SIG-M5 (cell line): ENCODE data around the gene GPR37.

Experiments used
- DNase-seq: peaks from one replicate; lab custom pipeline; 2025; lab: John Stamatoyannopoulos, UW

Gene GPR37

GRCh38 chr7:124724079-124724478 is 41.5 kb downstream of the GPR37 start:
- no peak for DNase-seq

DNA sequence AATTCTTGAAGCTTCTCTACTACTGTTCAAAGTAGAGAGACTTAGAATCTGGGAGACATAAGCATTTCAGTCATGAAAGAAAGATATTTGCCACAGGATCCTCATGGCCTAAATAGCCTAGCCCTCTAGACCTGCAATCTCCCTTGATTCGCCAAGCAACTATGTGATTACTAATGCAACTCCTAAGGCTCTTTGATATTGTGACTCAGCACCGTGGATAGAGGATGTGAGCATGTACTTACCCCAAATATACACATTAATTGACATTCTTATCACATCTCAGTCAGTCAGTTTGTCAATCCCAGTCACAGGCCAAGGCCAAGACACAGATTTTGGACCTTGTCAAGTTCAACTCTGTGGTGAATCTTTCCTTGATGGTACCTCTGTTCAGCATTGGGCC is 42.6 kb downstream of the GPR37 start:
- DNase-seq = no peak

DNA sequence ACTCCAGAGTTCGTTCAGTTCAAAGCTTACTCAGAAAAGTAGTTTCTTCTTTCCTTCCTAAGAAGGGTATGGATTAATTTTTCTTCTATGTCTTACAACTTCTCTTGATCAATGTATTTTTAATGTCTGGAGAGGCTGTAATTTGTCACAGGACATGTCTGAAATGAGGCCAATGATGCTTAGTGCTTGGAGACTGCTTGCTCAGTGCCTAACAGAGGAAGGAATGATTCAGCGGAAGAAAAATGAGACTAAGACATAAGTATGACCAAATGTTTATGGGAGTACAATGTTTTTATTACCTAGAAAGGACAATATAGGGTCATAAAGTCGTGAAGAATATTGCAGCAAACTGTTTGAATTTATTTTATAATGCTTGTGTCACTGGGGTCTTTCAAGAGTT is 43.3 kb downstream of the GPR37 start:
- no peak for DNase-seq

DNA sequence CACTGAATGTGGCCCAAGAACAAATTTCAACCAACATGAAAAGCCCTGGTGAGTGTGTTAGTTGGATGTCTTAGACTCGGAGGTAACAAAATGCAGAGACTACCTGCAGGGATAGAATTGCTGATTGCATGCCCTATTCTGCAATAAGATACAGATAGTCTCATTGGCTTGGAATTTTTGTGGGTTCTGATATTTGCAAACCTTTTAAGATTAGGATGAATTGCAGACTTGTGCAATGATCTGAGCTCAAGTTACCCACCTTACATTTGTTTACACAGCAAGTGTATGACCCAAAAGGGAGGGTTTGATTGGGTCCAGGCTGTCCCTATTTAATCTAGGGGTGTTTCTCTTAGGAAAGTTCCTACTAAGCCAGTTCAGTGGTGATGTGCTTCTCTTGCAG is 45.4 kb downstream of the GPR37 start:
- DNase-seq = no peak

DNA sequence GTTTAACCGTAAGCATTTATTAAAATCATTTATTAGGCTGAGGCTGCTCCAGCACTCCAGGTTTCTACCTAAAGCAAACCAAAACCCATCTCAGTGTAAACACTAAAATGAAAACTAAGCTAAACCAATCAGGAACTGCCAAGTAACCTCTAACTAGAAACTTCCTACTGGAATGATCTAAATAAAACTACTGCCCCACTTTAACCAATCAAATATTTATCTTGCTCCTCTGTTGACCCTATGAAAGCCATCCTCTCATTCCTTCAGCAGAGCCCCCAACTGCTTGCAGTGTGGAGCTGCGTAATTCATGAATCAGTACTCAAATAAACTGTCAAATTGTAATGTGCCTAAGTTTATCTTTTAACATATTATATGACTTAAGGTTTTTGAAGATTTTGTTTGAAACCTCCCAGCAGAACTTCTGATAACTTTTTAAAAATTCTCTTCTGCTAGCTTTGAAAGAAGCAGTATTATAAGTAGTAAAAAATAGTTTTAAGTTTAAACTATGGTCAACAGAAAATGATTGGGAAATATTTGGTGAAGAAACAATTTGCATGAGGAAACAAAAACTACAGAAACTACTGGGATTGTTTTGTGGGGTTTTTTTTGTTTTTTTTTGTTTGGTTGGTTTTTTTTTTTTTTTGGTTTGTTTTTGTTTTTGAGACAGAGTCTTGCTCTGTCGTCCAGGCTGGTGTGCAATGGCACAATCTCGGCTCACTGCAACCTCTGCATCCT is 47.4 kb downstream of the GPR37 start:
- no peak for DNase-seq

GRCh38 chr7:124716894-124717293 is 48.7 kb downstream of the GPR37 start:
- no peak for DNase-seq

DNA sequence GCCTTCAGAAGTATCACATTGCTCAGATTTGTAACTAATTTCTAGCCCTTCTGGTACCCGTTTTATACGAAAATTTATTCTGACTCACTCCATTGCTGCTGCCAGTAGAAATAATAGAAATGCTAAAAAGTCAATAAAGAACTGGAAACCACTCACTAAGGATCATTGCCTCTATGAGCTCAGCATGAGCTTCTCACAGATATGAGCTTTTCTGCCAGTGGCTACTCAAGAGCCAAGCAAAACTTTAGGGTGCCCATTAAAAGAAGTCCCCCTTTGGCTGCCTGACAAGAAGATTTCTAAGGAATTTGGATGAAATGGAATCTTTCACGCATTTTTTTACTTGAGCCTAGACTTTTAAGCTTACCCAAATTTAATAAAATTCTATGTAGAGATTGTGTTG is 52.5 kb downstream of the GPR37 start:
- DNase-seq = no peak

- no peak for DNase-seq
Measured at GRCh38 chr7:124712017-124712416, 53.6 kb downstream of the GPR37 start.

GRCh38 chr7:124702385-124702784 is 63.2 kb downstream of the GPR37 start:
- DNase-seq = no peak

DNA sequence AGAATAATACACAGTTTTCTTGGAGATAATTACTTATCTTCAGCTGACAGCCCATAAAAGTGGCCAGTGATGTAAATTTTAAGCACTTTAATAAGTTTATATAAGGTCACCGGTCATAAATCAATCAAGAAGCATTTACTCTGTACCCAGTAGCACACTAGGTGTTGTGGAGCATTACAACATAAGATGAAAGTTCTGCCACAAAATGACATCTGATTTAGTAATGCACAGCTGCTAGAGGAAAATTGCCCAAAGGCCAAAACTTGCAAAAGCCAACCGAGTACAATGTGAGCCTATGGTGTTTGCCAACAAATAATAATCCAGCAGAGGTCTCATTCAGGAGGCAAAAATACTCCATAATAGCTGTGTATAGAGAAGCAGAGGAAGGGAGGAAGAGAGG is 63.6 kb downstream of the GPR37 start:
- no peak for DNase-seq

GRCh38 chr7:124700655-124701054 is 64.9 kb downstream of the GPR37 start:
- no peak for DNase-seq

DNA sequence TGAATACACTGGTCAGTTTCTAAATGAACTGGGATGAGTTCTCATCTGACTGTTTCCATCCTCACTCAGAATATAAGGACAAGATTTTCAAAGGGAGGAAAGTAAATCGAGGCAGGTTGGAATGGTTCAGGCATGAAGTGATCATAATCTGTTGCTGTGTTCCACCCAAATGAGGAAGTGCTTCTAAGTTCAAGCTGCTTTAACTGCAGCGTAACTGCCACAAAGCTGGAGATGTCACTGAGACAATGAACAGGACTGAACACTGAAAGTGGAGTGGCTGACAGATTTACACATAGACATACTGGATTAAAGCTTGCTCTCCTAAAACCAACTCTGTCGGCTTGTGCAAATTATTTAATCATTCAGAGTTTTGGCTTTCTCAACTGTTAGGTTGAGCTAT is 66.6 kb downstream of the GPR37 start:
- no peak for DNase-seq

GRCh38 chr7:124697746-124698145 is 67.8 kb downstream of the GPR37 start:
- no peak for DNase-seq
